HepG2 (cell line): ENCODE data around the gene TLK2. TPM values are rescaled to one million over a fixed set of nuclear protein-coding genes. Genes with fewer than 3 reads are reported as not detected.
A peak's percentile ranks its signal among the peaks of the same experiment; 100 is the strongest.

ENCODE experiments used
- ATAC-seq: fragments of 200-7000 bp; cut with Tn5 transposase; 3 replicates; pipeline ENCODE4 v1.9.1; 2020; ENCODE audit warnings: mild to moderate bottlenecking, moderate library complexity
- BruUV-seq: library from RNA; stranded (reverse); fragments of 400-500 nt; replicated peaks from 2 replicates; lab custom pipeline; 2021; lab: Mats Ljungman, UMichigan
- CTCF ChIA-PET: fragments of 300-600 bp; formaldehyde crosslinking; extraction: SDS; loops from one replicate; lab custom pipeline; 2021; ENCODE audit warnings: low total read pairs, inconsistent platforms, low intra/inter-chr PET ratio; lab: Yijun Ruan, JAX
- POLR2A ChIA-PET: fragments of 350-600 bp; sonication (Branson Sonifier 250); formaldehyde crosslinking; loops from one replicate; lab custom pipeline; 2020; ENCODE audit warnings: antibody characterized with exemption, inconsistent platforms; lab: Yijun Ruan, JAX
- DNase-seq: peaks from one replicate; pipeline ENCODE4 v3.0.0-alpha.2; 2015; ENCODE audit warnings: low spot score
- FAIRE-seq: peaks from 3 replicates; lab custom pipeline; 2011; peaks lifted over from hg19 to GRCh38; lab: Jason Lieb, UNC
- H2AFZ ChIP-seq: one replicate; pipeline ENCODE4 v1.6.1; 2011; ENCODE audit warnings: low read length, inconsistent platforms
- H3K27ac ChIP-seq: fragments of 300-600 bp; 3 replicates; pipeline ENCODE4 v1.8.0; 2011; ENCODE audit warnings: mixed run types, mild to moderate bottlenecking, mixed read lengths, low read length, inconsistent platforms; ENCODE audit not compliant: insufficient read depth; ENCODE audit errors: extremely low read length
- H3K27me3 ChIP-seq, 2 experiments: fragments of 200-600 bp in 1 of 2; 2 replicates in 1 of 2; 3 replicates in 1 of 2; pipeline versions ENCODE4 v1.6.0 to v1.8.0; 2011; ENCODE audit warnings: low read length in 2 of 2, mild to moderate bottlenecking in 2 of 2, moderate library complexity in 2 of 2, inconsistent platforms in 1 of 2; ENCODE audit not compliant: insufficient read depth in 2 of 2, control insufficient read depth in 1 of 2
- H3K36me3 ChIP-seq, 2 experiments: fragments of 200-600 bp in 1 of 2; replicated peaks in 1 of 2; 2 replicates in 1 of 2; 3 replicates in 1 of 2; pipeline versions ENCODE4 v1.5.1 to v1.8.0; 2011; ENCODE audit warnings: low read length in 2 of 2, inconsistent platforms in 1 of 2; ENCODE audit not compliant: insufficient read depth in 2 of 2, control insufficient read depth in 1 of 2
- H3K4me1 ChIP-seq: 2 replicates; pipeline ENCODE4 v1.5.1; 2012; ENCODE audit warnings: low read length, inconsistent platforms; ENCODE audit not compliant: insufficient read depth
- H3K4me2 ChIP-seq: 2 replicates; pipeline ENCODE4 v1.6.0; 2011; ENCODE audit warnings: low read depth, low read length, inconsistent platforms
- H3K4me3 ChIP-seq, 3 experiments: fragments of 200-600 bp in 1 of 3; sonication (generic), shearing (Covaris generic) in 1 of 3; replicated peaks in 1 of 3; 2 replicates each; pipeline ENCODE4 v1.5.1; 2011 to 2016; ENCODE audit warnings: low read length in 3 of 3, inconsistent platforms in 2 of 3, low read depth in 2 of 3, mild to moderate bottlenecking in 2 of 3, control low read depth in 1 of 3, mixed read lengths in 1 of 3; ENCODE audit not compliant: insufficient read depth in 1 of 3
- H3K79me2 ChIP-seq: one replicate; pipeline ENCODE4 v1.6.1; 2011; ENCODE audit warnings: low read length, inconsistent platforms; ENCODE audit not compliant: insufficient read depth
- H3K9ac ChIP-seq: 2 replicates; pipeline ENCODE4 v1.6.0; 2011; ENCODE audit warnings: mild to moderate bottlenecking, low read depth, low read length, inconsistent platforms; ENCODE audit not compliant: insufficient read depth
- H3K9me3 ChIP-seq: 2 replicates; pipeline ENCODE4 v1.5.1; 2012; ENCODE audit warnings: mild to moderate bottlenecking, low read length
- H4K20me1 ChIP-seq: 2 replicates; pipeline ENCODE4 v1.6.0; 2011; ENCODE audit warnings: inconsistent platforms, mild to moderate bottlenecking, low read length, moderate library complexity; ENCODE audit not compliant: insufficient read depth
- ELF1 ChIP-seq: sonication (generic); formaldehyde crosslinking; IDR thresholded peaks from 2 replicates; pipeline ENCODE4 v1.4.0; 2020; ENCODE audit warnings: missing genetic modification reagents
- ELF4 ChIP-seq: sonication (generic); formaldehyde crosslinking; IDR thresholded peaks from 2 replicates; pipeline ENCODE4 v1.5.0; 2020; ENCODE audit warnings: missing genetic modification reagents, mild to moderate bottlenecking, moderate library complexity, borderline replicate concordance
- FOSL1 ChIP-seq: sonication (generic); formaldehyde crosslinking; IDR thresholded peaks from 2 replicates; pipeline ENCODE4 v1.9.0; 2021; ENCODE audit warnings: missing genetic modification reagents, borderline replicate concordance
- FOXO1 ChIP-seq: sonication (generic); formaldehyde crosslinking; IDR thresholded peaks from 2 replicates; pipeline ENCODE4 v1.4.0; 2020; ENCODE audit warnings: missing genetic modification reagents
- HNRNPH1 ChIP-seq: fragments of 200-400 bp; formaldehyde crosslinking; optimal IDR thresholded peaks from 2 replicates; pipeline ENCODE3; 2017; ENCODE audit warnings: mild to moderate bottlenecking, low read depth, low read length
- NFIC ChIP-seq: IDR thresholded peaks from 2 replicates; pipeline ENCODE4 v1.6.1; 2012; ENCODE audit warnings: mild to moderate bottlenecking, low read length, inconsistent platforms
- RBM22 ChIP-seq: fragments of 200-400 bp; formaldehyde crosslinking; optimal IDR thresholded peaks from 2 replicates; pipeline ENCODE3; 2017; ENCODE audit warnings: mild to moderate bottlenecking, low read length, moderate library complexity
- REPIN1 ChIP-seq: sonication (generic); formaldehyde crosslinking; IDR thresholded peaks from 2 replicates; pipeline ENCODE4 v1.8.0; 2022; ENCODE audit warnings: missing genetic modification reagents, low read depth, mild to moderate bottlenecking, borderline replicate concordance
- TRIM24 ChIP-seq: sonication (generic); formaldehyde crosslinking; IDR thresholded peaks from 2 replicates; pipeline ENCODE4 v1.8.0; 2022; ENCODE audit warnings: mild to moderate bottlenecking, missing genetic modification reagents
- ZMYM2 ChIP-seq: sonication (generic); formaldehyde crosslinking; IDR thresholded peaks from 2 replicates; pipeline ENCODE4 v1.8.0; 2022; ENCODE audit warnings: mild to moderate bottlenecking, missing genetic modification reagents
- ZMYM3 ChIP-seq: sonication (generic); formaldehyde crosslinking; IDR thresholded peaks from 2 replicates; pipeline ENCODE4 v1.5.1; 2020; ENCODE audit warnings: mild to moderate bottlenecking, missing genetic modification reagents
- ZNF383 ChIP-seq: sonication (generic); formaldehyde crosslinking; IDR thresholded peaks from 2 replicates; pipeline ENCODE4 v1.4.0; 2020; ENCODE audit warnings: missing genetic modification reagents, mild to moderate bottlenecking, borderline replicate concordance
- ZSCAN30 ChIP-seq: sonication (generic); formaldehyde crosslinking; IDR thresholded peaks from 2 replicates; pipeline ENCODE4 v1.5.0; 2020; ENCODE audit warnings: mild to moderate bottlenecking, missing genetic modification reagents
- WGBS: methylation state at CpG from one replicate; pipeline ENCODE4 v1.1.6; 2017; ENCODE audit warnings: low lambda C conversion rate; 5-methylcytosine and 5-hydroxymethylcytosine counted together
- in situ Hi-C: cut with HindIII; loops from 2 replicates; pipeline ENCODE4 v1.10.0; 2017; ENCODE audit warnings: low pct_unique_long_range_greater_than_20kb; ENCODE audit not compliant: extremely low pct_ligation_motif_present
- intact Hi-C: fragments of 100-400 bp; cut with micrococcal nuclease; formaldehyde crosslinking; loops from one replicate; pipeline ENCODE4 v1.10.0; 2022; ENCODE audit not compliant: unreplicated experiment
- polyA plus RNA-seq, 8 experiments: library from polyadenylated mRNA; depleted of rRNA in 3 of 8; stranded (reverse) in 7 of 8; unstranded in 1 of 8; fragments of >200 nt; fragmentation: Illumina TruSeq in 4 of 8; extraction: Trizol in 4 of 8; gene quantifications; 2 replicates each; pipeline versions ENCODE4 v1.2.1 to v1.2.3, GENCODE V29; 2011 to 2016; ENCODE audit warnings: low read depth in 4 of 8, missing spikeins in 1 of 8, mixed read lengths in 1 of 8; ENCODE audit not compliant: insufficient read depth in 1 of 8
- total RNA-seq, 5 experiments: library from RNA; depleted of rRNA; stranded (reverse); fragments of >200 nt; fragmentation: Illumina TruSeq; extraction: Trizol; gene quantifications; 2 replicates each; pipeline ENCODE4 v1.2.3, GENCODE V29; 2016; ENCODE audit warnings: low read depth in 1 of 5

Gene TLK2
- total and polyA plus RNA-seq, 2 of the 13 experiments (the other 11 are each of a cell fraction or from before 2014, with no cell fraction given) = 58.7 to 60.8 TPM

- TF ChIP-seq ZMYM3 (CRISPR knock-in tag) (peak; percentile 82), ELF1 (no peak), ZMYM2 (CRISPR knock-in tag) (peak; percentile 88), TRIM24 (no peak), ZNF383 (CRISPR knock-in tag) (no peak), FOSL1 (peak; percentile 58; the same call in 1 of the 2 replicates), NFIC (peak; percentile 53; the same call in 1 of the 2 replicates), REPIN1 (no peak), HNRNPH1 (no peak), ZSCAN30 (CRISPR knock-in tag) (no peak), RBM22 (no peak)
These were observed 84.0 kb downstream of the TLK2 start (continued) for GRCh38 chr17:62562656-62563055.

DNA sequence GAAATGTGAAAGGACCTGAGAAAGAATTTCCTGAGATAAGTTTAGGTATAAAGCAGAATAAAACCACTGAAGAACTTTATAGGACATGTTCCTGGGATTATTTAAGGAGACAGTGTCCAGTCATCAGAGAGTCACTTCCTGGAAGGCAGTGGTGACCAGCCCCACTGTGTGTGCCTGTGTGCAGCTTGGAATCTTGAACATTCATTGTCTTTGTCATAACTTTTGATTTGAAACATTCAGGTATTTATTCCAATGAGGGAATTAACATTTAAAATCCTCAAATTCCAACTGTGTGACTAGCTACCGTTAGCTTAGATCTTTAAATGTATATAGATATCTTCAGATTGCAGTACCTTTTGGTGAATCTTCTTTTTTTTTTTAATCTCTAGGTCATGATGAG lies 87.2 kb downstream of the TLK2 start:
- Histone ChIP-seq H3K4me3 (no peak overlapping the region), H3K9ac (no peak overlapping the region), H2AFZ (no peak overlapping the region), H3K9me3 (no peaks in the 10 kb centered on the region), H4K20me1 (0 out of 2 replicates have a peak, but pooled peaks cover 7% of the 10 kb centered on the region), H3K27ac (no peak overlapping the region), H3K36me3 (peaks cover 13 to 73% of the 10 kb centered on the region in 2 experiments), H3K79me2 (no peaks in the 10 kb centered on the region), H3K27me3 (no peaks in the 10 kb centered on the region), H3K4me2 (no peak overlapping the region), H3K4me1 (peaks cover 10% of the 10 kb centered on the region)
- DNase-seq = no peak
- FAIRE-seq = no peak
- CTCF ChIA-PET = no interaction called here
- intact Hi-C loops (no loop called here), in situ Hi-C loops (no loop called here)
- ATAC-seq = no peak
- WGBS = 100% methylated on average over 1 of the region's 1 CpG
- POLR2A ChIA-PET = no interaction called here
- BruUV-seq = no TSS peak
- TF ChIP-seq FOXO1 (CRISPR knock-in tag) (no peak), ELF4 (CRISPR knock-in tag) (no peak)
